ENCODE results near the gene AOAH. TPM values are rescaled to one million over a fixed set of nuclear protein-coding genes. Genes with fewer than 3 reads are reported as not detected.

AOAH gene
- total RNA-seq, 2 donors from 2014 or later = 2.5 to 7.2 TPM

DNA sequence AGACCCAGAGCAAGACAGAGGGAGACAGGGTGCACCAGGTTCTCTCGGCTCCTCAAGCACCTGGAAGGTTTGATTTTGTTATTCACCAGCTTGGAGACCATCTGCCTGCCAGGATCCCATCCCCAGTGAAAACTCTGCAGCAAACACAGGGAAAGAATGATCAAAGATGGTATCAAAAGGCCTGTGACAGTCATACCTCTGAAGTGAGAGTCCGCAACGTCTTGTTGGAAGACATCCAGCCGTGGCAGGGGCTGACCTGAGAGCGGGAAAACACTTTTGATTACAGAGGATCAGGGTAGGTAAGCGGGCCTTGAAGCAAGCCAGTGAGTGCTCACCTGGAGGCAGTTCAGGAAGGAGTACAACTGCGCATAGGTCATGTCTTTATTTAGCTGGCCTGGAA, 192.3 kb downstream of the AOAH start:
- Histone ChIP-seq H3K4me1 (no peaks in the 10 kb centered on the region), H3K4me3 (no peak overlapping the region), H3K27me3 (no peaks in the 10 kb centered on the region), H3K9me3 (no peaks in the 10 kb centered on the region), H3K27ac (no peak overlapping the region), H3K36me3 (no peaks in the 10 kb centered on the region)
- TF ChIP-seq, protein P1, sequence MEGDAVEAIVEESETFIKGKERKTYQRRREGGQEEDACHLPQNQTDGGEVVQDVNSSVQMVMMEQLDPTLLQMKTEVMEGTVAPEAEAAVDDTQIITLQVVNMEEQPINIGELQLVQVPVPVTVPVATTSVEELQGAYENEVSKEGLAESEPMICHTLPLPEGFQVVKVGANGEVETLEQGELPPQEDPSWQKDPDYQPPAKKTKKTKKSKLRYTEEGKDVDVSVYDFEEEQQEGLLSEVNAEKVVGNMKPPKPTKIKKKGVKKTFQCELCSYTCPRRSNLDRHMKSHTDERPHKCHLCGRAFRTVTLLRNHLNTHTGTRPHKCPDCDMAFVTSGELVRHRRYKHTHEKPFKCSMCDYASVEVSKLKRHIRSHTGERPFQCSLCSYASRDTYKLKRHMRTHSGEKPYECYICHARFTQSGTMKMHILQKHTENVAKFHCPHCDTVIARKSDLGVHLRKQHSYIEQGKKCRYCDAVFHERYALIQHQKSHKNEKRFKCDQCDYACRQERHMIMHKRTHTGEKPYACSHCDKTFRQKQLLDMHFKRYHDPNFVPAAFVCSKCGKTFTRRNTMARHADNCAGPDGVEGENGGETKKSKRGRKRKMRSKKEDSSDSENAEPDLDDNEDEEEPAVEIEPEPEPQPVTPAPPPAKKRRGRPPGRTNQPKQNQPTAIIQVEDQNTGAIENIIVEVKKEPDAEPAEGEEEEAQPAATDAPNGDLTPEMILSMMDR (IDR thresholded peaks at IDR 0.05) = no peak
- no peak for DNase-seq (ENCODE audit: low spot score)

DNA sequence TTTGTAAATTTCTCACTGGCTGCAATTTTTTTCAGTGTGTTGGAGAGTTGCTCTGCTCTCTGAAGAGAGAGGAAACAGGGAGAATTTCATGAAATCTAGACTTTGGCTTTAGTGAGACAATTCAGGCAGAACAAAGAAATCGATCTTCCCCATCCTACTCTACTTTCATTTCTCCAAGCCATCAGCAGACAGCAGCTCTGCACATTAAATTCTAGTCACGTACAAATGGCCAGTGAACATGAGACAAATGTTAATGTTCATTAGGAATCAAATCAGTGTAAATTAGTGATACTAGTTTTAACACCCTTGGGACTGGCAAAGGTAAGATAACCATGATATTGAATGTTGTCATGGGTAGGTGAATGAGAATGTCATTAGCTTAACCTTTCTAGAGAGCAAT, 193.8 kb downstream of the AOAH start:
- Histone ChIP-seq H3K27me3 (no peaks in the 10 kb centered on the region), H3K4me3 (no peak overlapping the region), H3K4me1 (no peaks in the 10 kb centered on the region), H3K9me3 (no peaks in the 10 kb centered on the region), H3K36me3 (no peaks in the 10 kb centered on the region), H3K27ac (no peak overlapping the region)
- DNase-seq (ENCODE audit: low spot score) = no peak
- TF ChIP-seq, protein P1 (IDR thresholded peaks at IDR 0.05) = no peak

DNA sequence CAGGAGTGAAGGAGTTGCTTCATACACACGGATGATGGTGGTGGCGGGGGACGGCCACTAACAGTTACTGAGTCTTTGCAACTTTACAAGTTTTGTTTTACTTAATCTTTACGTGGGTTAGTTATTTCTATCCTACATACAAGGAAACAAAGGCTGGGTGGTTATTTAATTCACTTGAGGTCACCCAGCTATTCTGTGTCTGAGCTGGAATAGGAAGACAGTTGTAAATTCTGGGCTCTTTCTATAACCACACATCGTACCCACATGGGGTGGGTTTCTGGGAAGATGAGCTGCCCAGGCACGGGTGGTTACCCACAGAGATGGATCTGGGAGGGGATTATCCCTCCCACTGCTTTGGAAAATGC, 196.8 kb downstream of the AOAH start:
- H3K9me3 ChIP-seq = no peaks in the 10 kb centered on the region
- no peaks in the 10 kb centered on the region for H3K27me3 ChIP-seq
- H3K4me3 ChIP-seq = no peak overlapping the region
- H3K4me1 ChIP-seq = no peaks in the 10 kb centered on the region
- TF ChIP-seq, protein P1 (IDR thresholded peaks at IDR 0.05) = no peak
- H3K27ac ChIP-seq = no peak overlapping the region
- DNase-seq (ENCODE audit: low spot score) = no peak
- H3K36me3 ChIP-seq = no peaks in the 10 kb centered on the region

DNA sequence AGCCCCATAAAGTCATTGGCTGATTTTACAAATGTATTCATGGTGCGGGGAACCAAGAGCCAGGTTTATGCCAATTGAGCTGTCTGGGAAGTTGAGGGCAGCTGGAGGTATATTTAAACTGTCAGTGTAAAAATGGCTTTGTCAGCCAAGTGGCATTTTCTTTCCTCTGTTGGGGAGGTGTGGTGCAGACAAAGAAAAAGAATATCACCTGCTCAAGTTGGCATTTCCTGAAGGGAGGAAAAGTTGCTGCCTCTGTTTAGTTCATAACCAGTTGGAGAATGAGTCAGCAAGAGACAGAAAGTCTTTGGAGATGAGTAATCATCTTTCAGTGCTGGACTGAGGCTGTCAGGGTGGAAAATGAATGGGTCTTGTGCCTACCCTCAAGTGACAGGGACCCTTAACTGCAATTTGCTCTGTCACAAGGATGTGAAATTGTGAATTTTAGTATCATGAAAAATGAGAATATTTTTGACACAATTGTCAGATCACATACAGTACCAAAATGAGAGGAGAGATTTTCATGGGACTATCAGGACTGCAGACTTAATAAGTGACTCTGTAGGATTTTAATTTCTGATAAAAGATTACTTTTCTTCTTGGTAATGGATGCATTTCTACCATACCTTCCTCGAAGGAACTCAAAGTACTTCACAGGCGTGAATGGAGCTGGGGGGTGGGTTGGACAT, 197.3 kb downstream of the AOAH start:
- no peak overlapping the region for H3K27ac ChIP-seq
- DNase-seq (ENCODE audit: low spot score) = no peak
- H3K4me1 ChIP-seq = no peaks in the 10 kb centered on the region
- TF ChIP-seq, protein P1 (IDR thresholded peaks at IDR 0.05) = no peak
- H3K4me3 ChIP-seq = no peak overlapping the region
- no peaks in the 10 kb centered on the region for H3K27me3 ChIP-seq
- H3K9me3 ChIP-seq = no peaks in the 10 kb centered on the region
- H3K36me3 ChIP-seq = no peaks in the 10 kb centered on the region

DNA sequence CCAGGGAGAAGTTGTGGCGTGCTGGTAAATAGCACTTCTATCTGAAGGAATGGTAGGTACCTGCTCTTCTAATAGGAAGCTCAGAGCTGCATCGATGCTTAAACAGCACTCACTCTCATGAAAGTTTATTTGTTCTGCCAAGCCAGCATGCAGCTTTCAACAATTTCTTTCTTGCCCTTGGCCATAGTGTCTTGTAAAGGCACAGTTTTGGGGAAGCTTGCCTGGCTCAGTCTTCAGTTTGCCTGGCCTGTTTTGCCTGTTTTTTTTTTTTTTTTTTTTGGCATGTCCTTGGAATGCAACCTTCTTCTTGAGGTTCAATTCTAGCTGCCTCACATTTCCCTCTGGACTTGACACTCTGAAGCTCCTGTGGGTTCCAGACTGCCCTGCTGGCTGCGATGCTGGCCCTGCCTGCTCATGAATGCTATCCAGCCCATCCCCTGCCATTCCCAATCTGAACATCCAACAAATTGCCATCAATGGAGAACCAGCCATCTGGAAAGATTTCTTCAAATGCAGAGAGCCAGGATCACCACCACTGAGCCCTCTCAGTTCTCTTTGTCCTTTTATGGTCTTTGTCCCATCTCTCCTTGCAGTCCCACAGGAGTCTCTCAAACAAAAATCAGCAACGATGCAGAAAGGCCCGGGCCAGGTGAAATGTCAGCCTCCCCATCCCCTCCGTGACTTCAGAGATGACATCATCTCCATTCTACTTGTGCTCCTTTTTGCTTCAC, 200.8 kb downstream of the AOAH start:
- DNase-seq (ENCODE audit: low spot score) = no peak
- Histone ChIP-seq H3K27me3 (no peaks in the 10 kb centered on the region), H3K9me3 (no peaks in the 10 kb centered on the region), H3K36me3 (no peaks in the 10 kb centered on the region), H3K4me1 (no peaks in the 10 kb centered on the region), H3K27ac (no peak overlapping the region), H3K4me3 (no peak overlapping the region)
- TF ChIP-seq, protein P1 (IDR thresholded peaks at IDR 0.05) = no peak
